ENCODE measurements around the gene ASTN1.
A peak's percentile ranks its signal among the peaks of the same experiment; 100 is the strongest.

The ASTN1 gene

GRCh38 chr1:176919386-176920378 lies 244.8 kb downstream of the ASTN1 start:
- no peak for DNase-seq

- no peak for DNase-seq
Measured at GRCh38 chr1:176905648-176906047, 258.9 kb downstream of the ASTN1 start.

- no peak for DNase-seq
Measured at GRCh38 chr1:176904057-176904751, 260.3 kb downstream of the ASTN1 start.

- DNase-seq: no peak
Measured at GRCh38 chr1:176903474-176903873, 261.0 kb downstream of the ASTN1 start.

- DNase-seq: no peak
Measured at GRCh38 chr1:176899321-176899720, 265.2 kb downstream of the ASTN1 start.

- DNase-seq: peak; percentile 57 to 65
Measured at GRCh38 chr1:176897350-176898236, 266.9 kb downstream of the ASTN1 start.

- no peak for DNase-seq
Measured at GRCh38 chr1:176896216-176896615, 268.3 kb downstream of the ASTN1 start.

- DNase-seq: no peak
Measured at GRCh38 chr1:176894450-176894849, 270.1 kb downstream of the ASTN1 start.

- DNase-seq: no peak
Measured at GRCh38 chr1:176893625-176894352, 270.7 kb downstream of the ASTN1 start.

- no peak for DNase-seq
Measured at GRCh38 chr1:176888471-176889032, 276.0 kb downstream of the ASTN1 start.

- no peak for DNase-seq
Measured at GRCh38 chr1:176885751-176886150, 278.8 kb downstream of the ASTN1 start.

GRCh38 chr1:176885341-176885740 lies 279.2 kb downstream of the ASTN1 start:
- no peak for DNase-seq

- no peak for DNase-seq
Measured at GRCh38 chr1:176884911-176885310, 279.6 kb downstream of the ASTN1 start.

- DNase-seq: no peak
Measured at GRCh38 chr1:176884286-176884685, 280.2 kb downstream of the ASTN1 start.

GRCh38 chr1:176880955-176881595 lies 283.4 kb downstream of the ASTN1 start:
- peak; percentile 63 to 77 for DNase-seq

- no peak for DNase-seq
Measured at GRCh38 chr1:176879784-176880620, 284.5 kb downstream of the ASTN1 start.

- no peak for DNase-seq
Measured at GRCh38 chr1:176878750-176879536, 285.6 kb downstream of the ASTN1 start.

GRCh38 chr1:176877557-176877956 lies 287.0 kb downstream of the ASTN1 start:
- DNase-seq: no peak

- no peak for DNase-seq
Measured at GRCh38 chr1:176876966-176877515, 287.5 kb downstream of the ASTN1 start.
